NCI-H2107 treated with DMSO at 0.1 percent for 48 hours (cell line): Measurements from ENCODE around the gene RPL13.
"Not testable (repeated sequence)": the region's sequence is repeated elsewhere in the genome, so short reads cannot be mapped to it uniquely, and the experiment has no call there.

Source experiments
- DNase-seq: peaks from one replicate; lab custom pipeline; 2025; ENCODE audit not compliant: unreplicated experiment; lab: John Stamatoyannopoulos, UW

Gene RPL13

GRCh38 chr16:89576153-89577054, 15.9 kb downstream of the RPL13 start:
- no peak for DNase-seq

DNA sequence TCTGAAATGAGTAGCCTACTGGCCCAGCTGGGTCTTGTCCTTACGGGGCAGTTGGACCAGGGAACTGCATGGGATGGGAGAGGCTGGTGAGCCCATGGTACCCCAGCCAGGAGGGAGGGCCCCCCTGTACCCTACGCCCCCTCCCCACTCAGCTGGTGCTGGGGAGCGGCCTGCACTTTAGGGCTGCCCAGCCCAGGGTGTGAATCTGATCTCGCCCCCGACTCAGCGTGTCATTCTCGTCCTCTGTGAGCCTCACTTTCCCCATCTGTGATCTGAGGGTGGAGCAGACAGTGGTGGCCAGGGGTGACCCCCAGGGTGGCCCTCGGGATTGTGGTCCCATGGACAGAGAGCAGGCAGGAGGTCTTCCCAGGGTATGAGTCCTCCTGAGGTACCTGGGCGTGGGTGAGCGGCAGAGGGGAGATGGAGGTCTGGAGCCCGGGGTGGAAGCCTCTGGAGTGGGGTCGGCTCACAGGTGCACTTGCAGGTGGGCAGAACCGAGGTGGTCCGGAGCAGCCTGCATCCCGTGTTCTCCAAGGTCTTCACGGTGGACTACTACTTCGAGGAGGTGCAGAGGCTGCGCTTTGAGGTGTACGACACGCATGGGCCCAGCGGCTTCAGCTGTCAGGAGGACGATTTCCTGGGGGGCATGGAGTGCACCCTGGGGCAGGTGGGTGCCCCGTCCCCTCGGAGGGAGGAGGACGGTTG, 16.7 kb downstream of the RPL13 start:
- no peak for DNase-seq

GRCh38 chr16:89579351-89579750, 18.9 kb downstream of the RPL13 start:
- no peak for DNase-seq

DNA sequence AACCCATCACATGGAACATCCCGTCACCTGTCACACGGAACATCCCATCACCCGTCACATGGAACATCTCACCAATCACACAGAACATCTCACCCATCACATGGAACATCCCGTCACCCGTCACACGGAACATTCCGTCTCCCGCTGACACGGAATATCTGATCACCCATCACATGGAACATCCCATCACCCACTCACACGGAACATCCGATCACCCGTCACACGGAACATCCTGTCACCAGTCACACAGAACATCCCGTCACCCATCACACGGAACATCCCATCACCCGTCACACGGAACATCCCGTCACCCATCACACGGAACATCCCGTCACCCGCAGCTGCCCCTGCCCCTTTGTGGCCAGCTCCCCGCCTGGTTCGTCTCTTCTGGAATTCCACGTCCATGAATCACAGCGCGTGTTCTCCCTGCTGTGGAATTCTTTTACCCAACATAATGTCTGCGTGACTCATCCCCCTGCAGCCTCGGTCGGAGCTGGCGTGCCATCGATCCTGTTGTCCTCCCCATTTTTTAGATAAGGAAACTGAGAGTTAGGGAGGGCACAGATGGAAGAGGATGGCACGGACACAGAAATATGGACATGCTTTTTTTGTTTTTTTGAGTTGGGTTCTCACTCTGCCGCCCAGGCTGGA, 20.7 kb downstream of the RPL13 start:
- DNase-seq = no peak

DNA sequence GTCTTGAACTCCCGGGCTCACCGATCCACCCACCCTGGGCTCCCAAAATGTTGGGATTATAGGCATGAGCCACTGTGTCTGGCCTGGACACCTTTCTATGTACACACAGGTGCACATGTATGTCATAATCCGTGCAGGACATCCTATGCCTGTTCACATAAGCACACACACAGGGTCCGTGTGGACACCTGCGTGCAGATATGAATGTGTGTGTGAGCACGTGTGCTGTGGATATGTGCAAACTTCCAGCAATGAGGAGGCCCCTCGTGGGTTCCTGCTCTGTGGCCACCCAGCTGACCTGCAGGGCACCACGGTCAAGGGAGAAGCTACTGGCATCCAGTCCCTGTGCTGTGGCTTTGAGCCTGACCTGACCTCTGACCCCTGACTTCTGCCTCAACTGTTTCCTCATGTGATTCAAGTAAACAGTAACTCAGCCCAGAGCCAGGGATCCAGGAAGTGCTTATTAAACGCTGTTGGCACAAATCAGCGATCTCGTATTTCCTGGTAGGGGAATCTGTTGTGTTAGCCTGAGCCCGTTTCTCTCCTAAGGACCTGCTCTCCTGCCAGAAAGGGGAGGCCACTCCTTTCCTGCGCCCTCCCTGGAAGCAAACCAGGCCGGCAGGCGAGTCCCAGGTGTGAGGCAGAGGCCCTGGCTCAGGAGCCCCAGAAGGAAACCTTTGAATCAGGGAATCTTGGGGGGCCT, 21.5 kb downstream of the RPL13 start:
- no peak for DNase-seq

DNA sequence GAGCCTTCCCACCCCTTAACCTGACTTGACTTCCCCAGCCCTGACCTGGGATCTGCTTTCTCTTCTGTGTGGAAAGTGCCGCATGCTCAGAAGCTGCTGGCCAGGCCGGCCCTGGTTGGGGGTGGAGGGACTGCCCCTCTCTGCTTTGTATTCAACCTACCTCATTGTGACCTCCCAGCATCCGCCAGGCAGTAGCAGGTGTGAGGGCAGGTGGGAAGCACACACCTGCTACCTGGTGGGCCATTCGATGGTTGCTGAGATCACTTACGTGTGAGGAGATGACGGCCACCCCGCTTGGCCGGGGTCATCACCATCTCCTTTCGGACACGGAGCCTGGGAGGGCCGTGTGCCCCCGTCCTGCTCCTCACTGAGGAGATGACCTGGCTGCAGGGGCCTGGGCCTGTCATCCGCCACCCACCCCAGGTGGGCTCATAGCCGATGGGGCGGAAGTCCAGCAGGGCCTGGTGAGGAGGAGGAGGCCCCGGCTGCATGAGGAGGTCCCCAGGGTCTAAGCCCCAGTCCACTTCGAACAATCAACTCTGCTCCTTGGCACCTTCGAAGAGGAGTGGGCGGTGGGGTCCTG, 22.2 kb downstream of the RPL13 start:
- no peak for DNase-seq

GRCh38 chr16:89583197-89583894, 22.9 kb downstream of the RPL13 start:
- no peak for DNase-seq

GRCh38 chr16:89583895-89584644, 23.6 kb downstream of the RPL13 start:
- DNase-seq = no peak

DNA sequence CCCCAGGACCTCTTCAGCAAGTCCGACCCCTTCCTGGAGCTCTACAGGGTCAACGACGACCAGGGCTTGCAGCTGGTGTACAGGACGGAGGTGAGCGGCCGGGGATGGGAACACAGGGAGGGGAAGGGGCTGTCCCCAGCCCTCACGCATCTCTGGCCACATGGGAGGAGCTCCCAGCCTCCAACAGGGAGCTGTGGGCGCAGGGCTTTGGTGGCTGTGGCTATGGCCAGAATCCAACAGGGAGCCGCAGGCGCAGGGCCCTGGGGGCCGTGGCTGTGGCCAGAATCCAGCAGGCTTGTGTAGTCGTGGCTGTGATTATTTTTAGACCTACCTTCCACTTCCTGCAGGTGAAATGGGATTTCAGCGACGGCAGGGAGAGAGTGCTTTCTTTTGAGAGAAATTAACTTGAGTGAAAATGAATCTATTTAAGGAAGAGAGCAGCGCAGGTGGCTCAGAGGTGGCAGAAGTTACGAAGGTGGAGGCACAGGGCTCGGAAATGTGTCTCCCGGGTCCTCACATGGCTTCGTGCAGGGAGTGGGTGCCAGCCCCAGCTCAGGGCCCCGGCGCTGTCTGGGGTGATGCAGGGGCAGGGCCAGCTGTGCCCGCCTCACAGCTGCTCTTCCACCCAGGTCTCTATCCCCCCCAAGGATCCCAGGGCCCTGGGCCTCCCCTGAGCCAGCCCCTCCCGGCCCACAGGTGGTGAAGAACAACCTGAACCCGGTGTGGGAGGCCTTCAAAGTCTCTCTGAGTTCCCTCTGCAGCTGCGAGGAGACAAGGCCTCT, 24.5 kb downstream of the RPL13 start:
- DNase-seq = no peak

- no peak for DNase-seq
Observed at GRCh38 chr16:89586218-89586617, 25.7 kb downstream of the RPL13 start.

DNA sequence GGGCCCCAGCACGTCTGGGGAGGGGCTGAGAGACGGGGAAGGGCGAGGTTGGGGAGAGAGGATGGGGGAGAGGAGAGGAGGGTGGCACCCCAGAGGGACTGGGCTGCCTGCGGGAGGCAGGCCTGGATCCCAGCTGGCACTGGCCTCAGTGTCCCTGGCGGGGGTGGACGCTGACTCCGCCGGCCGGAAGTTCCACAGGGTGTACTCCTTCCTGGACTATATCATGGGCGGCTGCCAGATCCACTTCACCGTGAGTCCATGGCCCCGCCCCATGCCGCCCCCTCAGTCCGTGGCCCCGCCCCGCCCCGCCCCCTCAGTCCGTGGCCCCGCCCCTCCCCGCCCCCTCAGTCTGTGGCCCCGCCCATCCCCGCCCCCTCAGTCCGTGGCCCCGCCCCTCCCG, 26.4 kb downstream of the RPL13 start:
- DNase-seq = no peak

GRCh38 chr16:89587676-89588075, 27.2 kb downstream of the RPL13 start:
- DNase-seq = not testable (repeated sequence)

DNA sequence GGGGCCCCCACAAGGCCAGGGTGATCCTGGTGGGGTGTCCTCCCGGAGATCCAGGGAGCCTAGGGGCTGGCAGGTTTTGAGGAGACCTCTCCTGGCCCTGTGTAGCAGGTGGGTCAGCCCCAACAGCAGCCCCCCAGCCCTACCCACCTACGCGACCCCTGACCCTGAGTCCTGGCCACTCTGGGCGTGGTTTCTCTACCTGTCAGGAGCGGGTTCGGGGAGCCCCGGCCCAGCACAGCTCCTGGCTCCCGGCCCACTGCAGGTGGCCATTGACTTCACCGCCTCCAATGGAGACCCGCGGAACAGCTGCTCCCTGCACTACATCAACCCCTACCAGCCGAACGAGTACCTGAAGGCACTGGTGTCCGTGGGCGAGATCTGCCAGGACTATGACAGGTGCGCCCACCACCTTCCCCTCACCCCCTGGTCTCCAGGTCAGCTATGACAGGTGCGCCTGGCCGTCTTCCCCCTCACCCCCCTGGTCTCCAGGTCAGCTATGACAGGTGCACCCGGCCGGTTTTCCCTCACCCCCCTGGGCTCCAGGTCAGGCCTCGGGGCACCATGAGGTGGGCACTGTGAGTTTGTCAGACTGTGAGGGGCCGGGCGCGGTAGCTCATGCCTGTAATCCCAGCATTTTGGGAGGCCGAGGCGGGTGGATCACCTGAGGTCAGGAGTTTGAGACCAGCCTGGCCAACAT, 28.1 kb downstream of the RPL13 start:
- no peak for DNase-seq

DNA sequence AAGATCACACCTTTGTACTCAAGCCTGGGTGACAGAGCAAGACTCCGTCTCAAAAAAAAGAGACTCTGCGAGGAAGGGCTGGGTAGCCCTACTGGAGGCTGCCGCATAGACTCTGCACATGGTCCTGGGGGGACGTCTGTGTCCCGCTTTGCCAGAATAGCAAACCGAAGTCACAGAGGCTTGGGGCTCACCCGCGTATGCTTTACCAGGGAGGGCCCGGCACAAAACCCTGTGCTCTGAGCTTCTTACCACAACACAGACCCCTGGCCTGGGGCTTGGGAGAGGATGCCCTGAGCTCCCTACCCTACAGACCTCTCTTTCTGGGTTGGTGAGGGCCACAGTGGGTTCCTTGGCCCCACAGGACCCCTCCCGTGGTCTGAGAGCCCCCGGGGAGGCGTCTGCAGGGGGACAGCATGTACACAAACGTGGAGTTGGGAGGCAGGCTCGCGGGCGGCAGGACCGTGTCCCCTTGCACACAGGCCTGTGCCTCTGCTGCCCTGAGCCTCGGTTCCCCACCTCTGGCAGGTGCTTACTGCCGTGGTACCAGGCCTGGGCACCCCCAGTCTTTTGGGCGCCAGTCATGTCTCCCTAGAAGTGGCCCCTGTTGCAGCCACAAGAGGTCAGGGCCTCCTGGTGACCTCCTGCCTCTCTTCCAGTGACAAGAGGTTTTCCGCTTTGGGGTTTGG, 28.9 kb downstream of the RPL13 start:
- DNase-seq = no peak

DNA sequence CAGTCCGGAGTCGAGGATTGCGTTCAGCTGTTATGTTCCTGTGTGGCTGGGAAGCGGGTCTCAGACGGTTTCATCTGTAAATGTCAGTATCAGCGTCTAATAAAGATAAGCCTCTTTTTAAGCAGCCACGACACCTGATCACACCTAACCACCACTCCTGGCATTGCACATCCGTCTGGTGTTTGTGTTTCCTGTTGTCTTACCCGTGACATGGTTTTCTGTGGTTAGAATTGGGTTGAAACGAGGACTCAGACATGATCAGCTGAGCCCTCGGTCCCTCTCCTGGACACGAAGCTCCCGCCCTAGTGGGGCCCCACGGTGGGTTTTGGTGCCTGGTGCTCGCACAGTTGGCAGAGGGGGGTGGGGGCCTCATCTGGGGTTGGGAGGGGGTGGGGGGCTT, 33.4 kb downstream of the RPL13 start:
- DNase-seq = no peak

DNA sequence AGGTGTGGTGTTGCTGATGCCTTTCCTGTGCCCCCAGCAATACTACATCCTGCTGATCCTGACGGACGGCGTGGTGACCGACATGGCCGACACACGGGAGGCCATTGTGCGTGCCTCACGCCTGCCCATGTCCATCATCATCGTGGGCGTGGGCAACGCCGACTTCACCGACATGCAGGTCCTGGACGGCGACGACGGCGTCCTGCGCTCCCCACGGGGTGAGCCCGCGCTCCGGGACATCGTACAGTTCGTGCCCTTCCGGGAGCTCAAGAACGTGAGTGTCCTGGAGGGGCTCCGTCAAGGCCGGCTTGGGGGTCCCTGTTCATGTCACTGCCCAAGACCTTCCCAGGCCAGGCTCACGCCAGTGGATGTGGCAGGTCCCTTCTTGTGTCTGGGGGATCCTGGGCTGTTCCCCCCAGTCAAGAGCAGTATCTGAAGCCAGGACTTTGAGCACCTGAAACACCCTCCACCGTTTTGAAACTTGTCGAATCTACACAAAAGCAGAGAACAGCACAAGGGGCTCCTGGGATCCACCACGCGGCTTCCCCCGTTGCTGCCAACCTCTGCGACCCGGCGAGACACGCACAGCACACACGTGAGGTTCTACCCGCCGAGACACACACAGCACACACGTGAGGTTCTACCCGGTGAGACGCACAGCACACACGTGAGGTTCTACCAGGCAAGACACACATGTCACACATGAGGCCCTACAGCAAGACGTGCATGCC, 35.0 kb downstream of the RPL13 start:
- no peak for DNase-seq
